ENCODE data around the gene BNC1.
"Not testable (repeated sequence)": the region's sequence is repeated elsewhere in the genome, so short reads cannot be mapped to it uniquely, and the experiment has no call there.

The BNC1 gene

GRCh38 chr15:83295417-83295816 lies 11.0 kb upstream of the BNC1 start:
- DNase-seq (ENCODE audit: low spot score): no peak

- no peak for DNase-seq (ENCODE audit: low spot score)
These were observed 8.7 kb upstream of the BNC1 start for GRCh38 chr15:83293201-83293600.

DNA sequence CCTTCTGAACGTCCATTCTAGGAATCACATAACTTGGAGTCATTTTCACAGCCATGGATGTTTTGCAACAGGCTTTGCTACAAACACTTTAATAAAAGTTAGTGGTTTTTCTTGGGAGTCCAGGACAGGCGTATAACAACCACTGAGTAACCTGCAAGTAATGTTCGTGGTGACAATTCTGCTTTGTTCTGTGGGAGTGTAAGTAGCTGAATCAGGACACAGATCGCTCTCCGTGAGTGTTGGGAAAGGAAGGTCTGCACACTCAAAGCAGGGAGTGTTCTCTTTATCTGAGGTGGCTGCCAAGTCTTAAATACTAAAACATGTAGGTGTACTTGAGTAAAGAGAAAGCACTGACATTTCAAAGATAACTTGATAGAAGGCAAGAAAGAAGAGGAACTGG lies 7.9 kb upstream of the BNC1 start:
- DNase-seq (ENCODE audit: low spot score): no peak

- no peak for DNase-seq (ENCODE audit: low spot score)
These were observed 5.8 kb upstream of the BNC1 start for GRCh38 chr15:83290236-83290635.

DNA sequence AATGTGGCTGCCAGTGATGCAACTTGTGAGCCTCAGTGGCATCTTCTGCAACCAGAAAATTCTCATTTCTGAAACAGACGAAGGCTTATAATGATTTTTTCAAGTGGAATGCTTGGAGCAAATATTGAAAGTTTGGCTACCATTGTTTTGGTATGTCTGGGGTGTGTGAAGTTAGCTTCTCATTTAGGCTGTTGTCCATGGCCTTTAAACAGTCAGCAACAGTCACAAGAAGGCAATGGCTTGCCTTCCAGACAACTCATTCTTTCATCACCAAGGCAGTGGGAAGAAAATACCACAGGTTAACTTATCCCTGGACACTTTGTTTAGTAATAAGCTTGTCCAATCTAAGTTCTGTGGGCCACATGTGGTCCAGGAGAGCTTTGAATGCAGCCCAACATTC lies 4.7 kb upstream of the BNC1 start:
- DNase-seq (ENCODE audit: low spot score): no peak

DNA sequence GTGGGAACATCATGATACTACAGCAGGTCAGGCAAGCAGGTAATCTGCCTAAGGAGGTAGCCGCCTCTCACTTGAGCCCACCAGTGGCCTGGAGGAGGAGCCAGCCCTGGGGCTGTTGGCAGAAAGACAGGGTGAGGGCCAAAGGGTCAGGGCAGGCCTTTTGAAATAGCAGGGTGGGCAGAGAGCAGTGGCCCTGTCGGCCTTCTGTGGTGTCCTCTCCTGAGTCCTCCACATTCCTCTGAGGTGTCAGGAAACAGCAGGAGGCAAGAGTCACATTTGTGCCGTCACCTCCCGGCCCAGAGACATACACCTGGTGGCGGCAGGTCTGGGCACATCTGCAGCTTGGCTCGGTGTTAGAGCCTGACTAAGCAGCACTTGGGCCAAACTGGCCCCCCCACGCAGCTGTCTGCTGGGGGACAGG lies 3.9 kb upstream of the BNC1 start:
- no peak for DNase-seq (ENCODE audit: low spot score)

DNA sequence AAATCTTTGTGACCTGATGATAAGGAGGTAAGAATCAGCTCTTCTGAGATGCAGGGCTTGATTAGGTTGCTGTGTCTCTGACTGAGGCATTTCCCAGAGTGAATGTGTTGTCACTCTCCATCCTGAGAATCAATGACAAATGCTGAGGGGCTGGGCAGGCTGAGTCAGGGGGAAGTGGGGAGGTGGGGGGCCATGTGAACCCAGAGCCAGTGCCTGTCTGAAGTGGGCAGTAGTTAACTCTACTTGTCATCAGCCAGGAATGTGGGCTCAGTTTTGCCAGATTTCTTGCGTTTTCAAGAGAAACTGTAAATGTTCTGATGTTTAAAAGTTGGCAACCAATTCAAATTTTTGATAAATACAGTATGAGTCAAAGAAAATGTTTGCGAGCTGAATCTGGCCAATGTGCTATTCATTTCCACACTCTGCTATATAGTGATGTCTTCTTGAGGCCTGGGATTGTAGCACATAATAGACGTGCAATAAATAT lies 3.1 kb upstream of the BNC1 start:
- no peak for DNase-seq (ENCODE audit: low spot score)

- DNase-seq (ENCODE audit: low spot score): no peak
These were observed 1.6 kb upstream of the BNC1 start for GRCh38 chr15:83285979-83286553.

GRCh38 chr15:83285284-83285978 lies 967 bp upstream of the BNC1 start:
- DNase-seq (ENCODE audit: low spot score): no peak

DNA sequence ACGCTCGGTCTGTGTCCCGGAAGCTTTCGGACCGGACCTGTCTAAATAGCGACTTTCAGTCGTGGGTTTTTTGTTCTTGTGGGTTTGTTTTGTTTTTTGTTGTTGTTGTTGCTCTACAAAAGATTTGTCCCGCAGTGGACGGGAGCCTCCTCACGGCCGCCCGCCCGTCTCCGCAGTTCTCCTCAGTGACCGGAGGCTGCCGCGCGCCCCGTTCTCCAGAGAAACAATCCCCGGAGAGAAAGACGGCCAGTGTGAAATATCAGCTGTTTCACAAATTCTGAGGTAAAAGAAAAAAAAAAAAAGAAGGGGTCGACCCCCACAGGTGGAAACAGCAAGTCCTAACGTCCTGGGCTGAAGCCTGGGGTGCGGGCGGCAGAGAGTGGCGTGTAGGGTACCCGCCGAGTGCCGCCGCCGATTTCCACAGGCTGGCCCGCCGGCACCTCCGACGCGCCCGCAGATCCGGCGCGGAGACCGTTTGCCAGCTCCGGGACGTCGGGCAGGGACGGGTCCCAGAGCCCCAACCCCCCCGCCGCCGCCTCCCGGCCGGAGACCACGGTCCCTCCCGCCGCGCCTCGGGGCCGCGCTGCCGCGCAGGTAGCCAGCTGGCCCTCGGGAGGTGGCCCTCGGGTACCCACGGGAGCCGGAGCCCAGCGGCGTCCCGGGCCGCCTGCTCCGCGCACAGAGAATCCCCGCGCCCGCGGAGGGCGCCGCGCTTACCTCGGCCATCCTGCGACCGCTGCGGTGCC lies 478 bp downstream of the BNC1 start:
- DNase-seq (ENCODE audit: low spot score): no peak

GRCh38 chr15:83283138-83283812 lies 1.2 kb downstream of the BNC1 start:
- no peak for DNase-seq (ENCODE audit: low spot score)

DNA sequence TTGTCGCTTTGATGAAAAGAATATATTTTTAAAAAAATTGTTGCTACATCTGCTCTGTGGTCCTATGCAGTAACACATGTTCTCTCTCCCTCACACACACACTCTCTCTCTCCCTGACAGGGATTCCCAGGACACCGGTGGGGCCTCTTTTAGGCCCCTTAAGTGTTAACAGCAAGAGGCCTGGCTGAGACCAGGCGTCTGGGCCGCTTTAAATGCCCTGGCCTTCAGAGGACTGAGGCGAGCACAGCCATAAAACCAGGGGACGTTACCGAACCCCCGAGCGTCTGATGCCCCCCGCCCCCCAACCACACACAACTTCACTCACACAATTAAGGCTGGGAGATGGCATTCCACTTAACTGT lies 1.7 kb downstream of the BNC1 start:
- no peak for DNase-seq (ENCODE audit: low spot score)

DNA sequence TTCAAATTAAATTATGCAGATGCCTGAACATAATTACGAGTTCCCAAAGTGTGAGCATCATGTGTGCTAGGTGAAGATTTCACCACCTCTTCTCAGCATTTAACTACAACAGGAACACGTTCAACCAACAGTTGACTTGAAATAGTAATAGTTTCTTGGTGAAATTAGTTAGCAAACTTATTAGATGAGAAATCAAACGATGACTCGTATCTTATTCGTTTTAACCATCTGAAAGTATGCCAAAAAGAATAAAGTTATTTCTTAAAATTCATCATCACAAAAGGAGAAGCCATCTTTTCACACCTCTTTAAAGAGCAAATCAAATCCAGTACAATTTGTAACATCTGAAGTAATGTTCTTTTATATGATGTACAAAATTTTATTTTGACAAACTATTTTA lies 2.3 kb downstream of the BNC1 start:
- no peak for DNase-seq (ENCODE audit: low spot score)

GRCh38 chr15:83278191-83278590 lies 6.3 kb downstream of the BNC1 start:
- no peak for DNase-seq (ENCODE audit: low spot score)

GRCh38 chr15:83276661-83277060 lies 7.8 kb downstream of the BNC1 start:
- DNase-seq (ENCODE audit: low spot score): no peak

DNA sequence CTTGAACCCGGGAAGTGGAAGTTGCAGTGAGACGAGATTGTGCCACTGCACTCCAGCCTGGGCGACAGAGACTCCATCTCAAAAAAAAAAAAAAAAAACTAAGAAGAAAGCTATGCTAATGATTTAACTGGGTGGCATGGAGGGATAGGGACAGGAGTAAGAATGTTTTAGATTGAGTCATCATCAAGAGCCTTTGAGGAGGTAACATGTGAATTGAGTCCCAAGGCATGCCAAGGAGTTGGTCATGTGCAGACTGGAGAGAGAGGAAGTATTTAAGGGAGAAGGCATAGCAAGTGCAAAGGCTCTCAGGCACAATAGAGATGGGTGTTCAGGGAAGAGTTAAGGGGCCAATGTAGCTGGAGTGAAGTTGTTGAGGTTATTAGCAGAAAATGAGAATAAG lies 9.1 kb downstream of the BNC1 start:
- no peak for DNase-seq (ENCODE audit: low spot score)

DNA sequence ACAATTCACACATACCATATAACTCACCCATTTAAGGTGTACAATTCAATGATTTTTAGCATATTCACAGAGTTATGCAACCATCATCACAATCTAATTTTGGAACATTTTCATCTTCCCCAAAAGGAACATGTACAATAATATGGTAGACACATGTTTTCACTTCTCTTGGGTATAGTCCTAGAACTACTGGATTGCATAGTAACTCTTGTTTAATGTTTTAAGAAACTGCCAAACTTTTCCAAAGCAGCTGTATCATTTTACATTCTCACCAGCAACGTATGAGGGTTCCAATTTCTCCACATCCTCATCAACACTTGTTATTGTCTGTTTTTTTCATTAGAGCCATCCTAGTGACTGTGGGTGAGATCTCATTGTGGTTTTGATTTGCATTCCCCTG lies 14.3 kb downstream of the BNC1 start:
- no peak for DNase-seq (ENCODE audit: low spot score)

DNA sequence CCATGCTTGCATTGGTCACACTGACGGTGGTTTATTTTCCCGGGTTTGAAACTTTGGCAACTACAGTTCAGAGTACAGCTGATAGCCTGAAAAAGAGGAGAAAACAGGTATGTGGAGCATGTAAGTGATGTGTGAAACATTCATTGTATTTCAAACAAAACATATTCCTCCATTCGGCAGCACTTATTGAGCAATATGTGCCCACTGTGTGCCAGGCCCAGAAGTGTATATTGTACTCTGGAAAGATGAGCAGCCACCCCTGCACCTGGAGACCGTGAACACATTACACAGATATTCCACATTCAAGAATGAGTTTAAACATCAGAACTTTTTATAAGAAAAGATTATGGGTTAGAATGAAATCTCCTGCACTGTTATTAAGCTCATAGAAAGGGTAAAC lies 16.3 kb downstream of the BNC1 start:
- no peak for DNase-seq (ENCODE audit: low spot score)

- DNase-seq (ENCODE audit: low spot score): no peak
These were observed 21.7 kb downstream of the BNC1 start for GRCh38 chr15:83262594-83263315.

DNA sequence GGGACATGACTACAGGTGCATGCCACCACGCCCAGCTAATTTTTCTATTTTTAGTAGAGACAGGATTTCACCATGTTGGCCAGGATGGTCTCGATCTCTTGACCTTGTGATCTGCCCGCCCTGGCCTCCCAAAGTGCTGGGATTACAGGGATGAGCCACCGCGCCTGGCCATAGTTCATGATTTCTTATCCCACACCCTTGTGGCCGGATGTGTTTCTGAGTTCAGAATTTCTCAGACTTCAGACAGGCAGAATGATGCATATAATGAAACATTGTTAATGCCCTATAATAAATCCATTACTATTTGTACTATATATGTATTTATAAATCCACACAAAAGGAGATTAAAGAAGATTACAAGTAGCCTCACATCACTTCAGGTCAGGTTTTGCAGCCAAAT lies 22.3 kb downstream of the BNC1 start:
- not testable (repeated sequence) for DNase-seq (ENCODE audit: low spot score)

DNA sequence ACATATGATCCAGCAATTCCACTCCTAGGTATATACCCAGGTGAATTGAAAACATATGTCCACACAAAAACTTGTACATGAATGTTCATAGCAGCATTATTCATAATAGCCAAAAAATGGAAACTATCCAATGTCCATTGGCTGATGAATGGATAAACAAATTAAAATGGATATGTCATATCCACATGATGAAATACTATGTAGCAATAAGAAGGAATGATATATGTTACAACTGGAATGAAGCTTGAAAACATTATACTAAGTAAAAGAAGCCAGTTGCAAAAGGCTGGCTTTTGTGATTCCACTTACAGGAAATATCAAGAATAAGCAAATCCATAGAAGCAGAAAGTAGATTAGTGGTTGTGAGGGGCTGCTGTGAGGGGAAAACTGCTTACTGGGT lies 33.7 kb downstream of the BNC1 start:
- no peak for DNase-seq (ENCODE audit: low spot score)

DNA sequence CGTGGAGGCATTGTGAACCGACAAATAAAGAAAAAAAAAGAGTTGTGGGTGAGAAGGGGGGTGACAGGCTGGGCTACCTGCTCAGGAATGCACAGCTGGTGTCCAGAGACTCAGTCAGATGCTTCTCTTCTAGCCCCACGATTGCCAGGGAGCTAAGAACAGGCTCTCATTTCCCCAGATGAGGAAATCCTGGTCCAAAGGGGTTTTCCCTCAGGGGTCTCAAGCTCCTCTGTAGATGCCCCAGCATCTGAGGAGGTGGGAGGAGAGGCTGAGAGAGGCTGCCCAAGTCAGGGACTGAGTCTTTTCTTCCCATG lies 35.5 kb downstream of the BNC1 start:
- DNase-seq (ENCODE audit: low spot score): no peak
